GM12874 (cell line): Measurements from ENCODE around the gene ABCD3.

Source experiments
- TF ChIP-seq, protein P1 (sequence below): IDR thresholded peaks from 2 replicates; pipeline ENCODE4 v1.5.1; 2011; ENCODE audit warnings: low read depth, mild to moderate bottlenecking, control low read depth, low read length, moderate library complexity; ENCODE audit not compliant: insufficient read depth

Gene ABCD3

DNA sequence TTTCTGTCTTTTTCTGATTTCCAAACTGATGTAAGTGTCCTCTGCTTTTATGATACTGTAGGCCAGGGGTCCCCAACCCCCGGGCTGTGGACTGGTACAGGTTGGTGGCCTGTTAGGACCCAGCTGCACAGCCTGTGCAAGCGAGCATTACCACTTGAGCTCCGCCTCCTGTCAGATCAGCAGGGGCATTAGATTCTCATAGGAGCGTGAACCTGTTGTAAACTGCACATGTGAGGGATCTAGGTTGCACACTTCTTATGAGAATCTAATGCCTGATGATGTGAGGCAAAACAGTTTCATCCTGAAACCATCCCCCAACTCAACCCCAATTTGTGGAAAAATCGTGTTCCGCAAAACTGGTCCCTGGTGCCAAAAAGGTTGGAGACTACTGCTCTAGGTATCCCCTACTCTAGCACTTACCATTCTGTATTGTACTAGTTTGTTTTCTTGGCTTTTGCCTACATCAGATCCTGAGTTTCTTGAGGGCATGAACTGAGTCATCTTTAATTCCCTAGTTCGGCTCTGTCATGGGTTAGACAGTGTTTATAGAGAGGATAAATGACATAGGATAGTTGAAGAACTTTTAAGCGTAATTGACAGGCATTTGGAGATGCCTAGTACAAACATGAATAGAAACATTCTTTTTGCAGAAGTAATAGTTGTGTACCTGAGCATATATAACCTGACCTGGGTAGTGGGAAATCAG, 4.1 kb downstream of the ABCD3 start:
- TF ChIP-seq, protein P1, sequence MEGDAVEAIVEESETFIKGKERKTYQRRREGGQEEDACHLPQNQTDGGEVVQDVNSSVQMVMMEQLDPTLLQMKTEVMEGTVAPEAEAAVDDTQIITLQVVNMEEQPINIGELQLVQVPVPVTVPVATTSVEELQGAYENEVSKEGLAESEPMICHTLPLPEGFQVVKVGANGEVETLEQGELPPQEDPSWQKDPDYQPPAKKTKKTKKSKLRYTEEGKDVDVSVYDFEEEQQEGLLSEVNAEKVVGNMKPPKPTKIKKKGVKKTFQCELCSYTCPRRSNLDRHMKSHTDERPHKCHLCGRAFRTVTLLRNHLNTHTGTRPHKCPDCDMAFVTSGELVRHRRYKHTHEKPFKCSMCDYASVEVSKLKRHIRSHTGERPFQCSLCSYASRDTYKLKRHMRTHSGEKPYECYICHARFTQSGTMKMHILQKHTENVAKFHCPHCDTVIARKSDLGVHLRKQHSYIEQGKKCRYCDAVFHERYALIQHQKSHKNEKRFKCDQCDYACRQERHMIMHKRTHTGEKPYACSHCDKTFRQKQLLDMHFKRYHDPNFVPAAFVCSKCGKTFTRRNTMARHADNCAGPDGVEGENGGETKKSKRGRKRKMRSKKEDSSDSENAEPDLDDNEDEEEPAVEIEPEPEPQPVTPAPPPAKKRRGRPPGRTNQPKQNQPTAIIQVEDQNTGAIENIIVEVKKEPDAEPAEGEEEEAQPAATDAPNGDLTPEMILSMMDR: no peak

GRCh38 chr1:94425821-94426484, 7.8 kb downstream of the ABCD3 start:
- TF ChIP-seq, protein P1: no peak

DNA sequence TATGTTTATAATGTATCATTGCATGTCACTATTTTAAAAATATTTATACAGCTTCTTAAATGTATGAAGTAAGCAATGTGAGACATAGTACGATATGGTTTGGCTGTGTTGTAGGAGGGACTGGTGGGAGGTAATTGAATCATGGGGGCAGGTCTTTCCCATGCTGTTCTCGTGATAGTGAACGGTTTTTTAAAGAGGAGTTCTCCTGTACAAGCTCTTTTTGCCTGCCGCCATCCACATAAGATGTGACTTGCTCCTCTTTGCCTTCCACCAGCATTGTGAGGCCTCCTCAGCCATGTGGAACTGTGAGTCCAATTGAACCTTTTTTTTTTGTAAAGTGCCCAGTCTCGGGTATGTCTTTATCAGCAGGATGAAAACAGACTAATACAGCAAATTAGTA, 10.3 kb downstream of the ABCD3 start:
- TF ChIP-seq, protein P1: no peak

- TF ChIP-seq, protein P1: no peak
Observed at GRCh38 chr1:94433866-94434265, 15.7 kb downstream of the ABCD3 start.

GRCh38 chr1:94434365-94435045, 16.3 kb downstream of the ABCD3 start:
- TF ChIP-seq, protein P1: no peak

DNA sequence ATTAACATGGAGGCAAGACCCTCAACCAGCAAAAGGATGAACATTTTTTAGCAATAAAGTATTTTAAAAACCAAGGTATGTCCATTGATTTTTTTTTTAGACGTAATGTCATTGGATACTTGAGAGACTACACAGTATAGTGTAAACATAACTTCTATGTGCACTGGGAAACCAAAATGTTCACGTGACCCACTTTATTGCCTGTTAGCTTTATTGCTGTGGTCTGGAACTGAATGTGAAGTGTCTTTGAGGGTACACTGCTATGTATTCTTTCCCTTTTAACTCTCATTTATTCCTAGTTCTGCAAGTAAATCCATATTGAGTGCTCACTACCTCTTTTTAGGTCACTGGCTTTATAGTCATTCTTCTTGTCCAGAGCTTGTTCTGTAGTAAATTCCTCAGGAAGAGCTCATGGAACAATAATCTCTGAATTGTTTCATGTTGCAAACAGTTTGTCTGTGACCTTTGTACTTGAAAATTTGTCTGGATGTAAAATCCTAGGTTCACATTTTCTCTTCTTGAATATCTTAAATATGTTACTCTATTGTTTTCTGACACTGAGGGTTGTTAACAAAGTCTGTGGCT, 20.6 kb downstream of the ABCD3 start:
- TF ChIP-seq, protein P1: no peak

DNA sequence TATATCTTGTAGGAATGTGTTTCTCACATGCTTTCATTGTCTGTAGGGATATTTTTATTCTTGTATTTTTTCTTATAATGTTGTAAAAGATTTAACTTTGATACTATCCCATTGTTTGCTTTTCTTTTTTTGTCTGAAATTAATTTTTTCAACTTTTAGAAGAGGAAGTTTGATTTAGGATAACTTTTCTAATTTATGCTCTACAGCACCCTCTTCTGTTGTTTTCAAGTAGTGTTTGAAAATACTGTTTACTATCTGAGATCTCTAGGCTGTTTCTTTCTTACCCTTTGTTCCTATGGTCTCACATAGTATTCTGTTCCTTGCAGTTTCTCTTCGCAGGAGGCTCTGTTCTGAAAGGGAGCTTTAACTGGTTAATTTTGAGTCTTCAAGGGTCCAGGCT, 21.9 kb downstream of the ABCD3 start:
- TF ChIP-seq, protein P1: no peak
